HEK293 (cell line): ENCODE results near the gene TMEM150C.

ENCODE experiments used
- CTCF ChIA-PET: fragments of 350-600 bp; formaldehyde crosslinking; extraction: SDS; loops from one replicate; lab custom pipeline; 2021; ENCODE audit warnings: antibody characterized with exemption; lab: Yijun Ruan, JAX
- POLR2A ChIA-PET: fragments of 300-600 bp; formaldehyde crosslinking; extraction: SDS; loops from one replicate; lab custom pipeline; 2020; ENCODE audit warnings: antibody characterized with exemption, inconsistent platforms; lab: Yijun Ruan, JAX
- H3K27ac ChIP-seq: fragments of 200-500 bp; sonication (Bioruptor generic); 2 replicates; pipeline ENCODE4 v1.5.1; 2014; ENCODE audit warnings: low read depth, low read length, control low read depth, inconsistent platforms; ENCODE audit errors: extremely low read depth
- H3K36me3 ChIP-seq, 2 experiments: fragments of 200-500 bp in 1 of 2; sonication (Bioruptor generic) in 1 of 2; 1 replicate in 1 of 2; 2 replicates in 1 of 2; pipeline ENCODE4 v1.5.1; 2014 to 2017; ENCODE audit warnings: inconsistent platforms in 2 of 2, low read length in 2 of 2; ENCODE audit not compliant: control insufficient read depth in 2 of 2, insufficient read depth in 1 of 2
- H3K4me1 ChIP-seq: fragments of 200-500 bp; sonication (Bioruptor generic); 2 replicates; pipeline ENCODE4 v1.5.1; 2014; ENCODE audit warnings: mild to moderate bottlenecking, low read length, inconsistent platforms; ENCODE audit not compliant: control insufficient read depth, insufficient read depth
- H3K4me3 ChIP-seq: 2 replicates; pipeline ENCODE4 v1.5.1; 2011; ENCODE audit warnings: low read depth, mild to moderate bottlenecking, control low read depth, low read length, moderate library complexity
- H3K9me3 ChIP-seq: fragments of 200-500 bp; sonication (Bioruptor generic); 2 replicates; pipeline ENCODE4 v1.5.1; 2014; ENCODE audit warnings: low read depth, low read length, inconsistent platforms; ENCODE audit not compliant: control insufficient read depth, insufficient read depth
- ATF2 ChIP-seq: fragments of 450-650 bp; formaldehyde crosslinking; IDR thresholded peaks from 2 replicates; pipeline ENCODE4 v1.5.1; 2016; ENCODE audit warnings: missing biosample characterization, missing genetic modification characterization, low read depth
- FEZF1 ChIP-seq: fragments of 450-650 bp; formaldehyde crosslinking; IDR thresholded peaks from 2 replicates; pipeline ENCODE4 v1.5.1; 2016; ENCODE audit warnings: missing biosample characterization, missing genetic modification characterization
- GFI1B ChIP-seq: fragments of 450-650 bp; formaldehyde crosslinking; IDR thresholded peaks from 2 replicates; pipeline ENCODE4 v1.5.1; 2016; ENCODE audit warnings: missing biosample characterization, missing genetic modification characterization
- GLIS1 ChIP-seq: fragments of 450-650 bp; formaldehyde crosslinking; IDR thresholded peaks from 2 replicates; pipeline ENCODE4 v1.5.1; 2016; ENCODE audit warnings: missing biosample characterization, missing genetic modification characterization
- KLF16 ChIP-seq: fragments of 450-650 bp; formaldehyde crosslinking; IDR thresholded peaks from 2 replicates; pipeline ENCODE4 v1.5.1; 2017; ENCODE audit warnings: missing biosample characterization, missing genetic modification characterization
- KLF17 ChIP-seq: fragments of 450-650 bp; formaldehyde crosslinking; IDR thresholded peaks from 2 replicates; pipeline ENCODE4 v1.5.1; 2016; ENCODE audit warnings: missing biosample characterization, missing genetic modification characterization
- PRDM4 ChIP-seq: fragments of 450-650 bp; formaldehyde crosslinking; IDR thresholded peaks from 2 replicates; pipeline ENCODE4 v1.5.1; 2017; ENCODE audit warnings: missing biosample characterization, missing genetic modification characterization
- REST ChIP-seq: fragments of 450-650 bp; formaldehyde crosslinking; IDR thresholded peaks from 2 replicates; pipeline ENCODE4 v1.5.1; 2016; ENCODE audit warnings: missing biosample characterization, missing genetic modification characterization
- WT1 ChIP-seq: fragments of 450-650 bp; formaldehyde crosslinking; IDR thresholded peaks from 2 replicates; pipeline ENCODE4 v1.5.1; 2016; ENCODE audit warnings: missing biosample characterization, missing genetic modification characterization
- ZBTB17 ChIP-seq: fragments of 450-650 bp; formaldehyde crosslinking; IDR thresholded peaks from 2 replicates; pipeline ENCODE4 v1.5.1; 2016; ENCODE audit warnings: missing biosample characterization, missing genetic modification characterization
- ZFHX2 ChIP-seq: fragments of 450-650 bp; formaldehyde crosslinking; conservative IDR thresholded peaks from 2 replicates; pipeline ENCODE4 v1.5.1; 2016; ENCODE audit warnings: missing biosample characterization, missing genetic modification characterization
- ZFP41 ChIP-seq: fragments of 450-650 bp; formaldehyde crosslinking; IDR thresholded peaks from 2 replicates; pipeline ENCODE4 v1.5.1; 2016; ENCODE audit warnings: missing biosample characterization, missing genetic modification characterization, borderline replicate concordance
- ZNF394 ChIP-seq: fragments of 450-650 bp; formaldehyde crosslinking; IDR thresholded peaks from 2 replicates; pipeline ENCODE4 v1.5.1; 2016; ENCODE audit warnings: missing biosample characterization, missing genetic modification characterization, mild to moderate bottlenecking, moderate library complexity, borderline replicate concordance
- ZNF48 ChIP-seq: fragments of 450-650 bp; formaldehyde crosslinking; IDR thresholded peaks from 2 replicates; pipeline ENCODE4 v1.5.1; 2016; ENCODE audit warnings: missing biosample characterization, missing genetic modification characterization
- ZNF596 ChIP-seq: fragments of 450-650 bp; IDR thresholded peaks from 2 replicates; pipeline ENCODE4 v1.5.0; 2018; ENCODE audit warnings: missing biosample characterization, mild to moderate bottlenecking, missing genetic modification characterization, moderate library complexity
- ZNF629 ChIP-seq: fragments of 450-650 bp; formaldehyde crosslinking; IDR thresholded peaks from 2 replicates; pipeline ENCODE4 v1.5.1; 2017; ENCODE audit warnings: missing biosample characterization, missing genetic modification characterization
- ZNF639 ChIP-seq: fragments of 450-650 bp; formaldehyde crosslinking; IDR thresholded peaks from 2 replicates; pipeline ENCODE4 v1.5.1; 2016; ENCODE audit warnings: missing biosample characterization, missing genetic modification characterization
- ZNF654 ChIP-seq: fragments of 450-650 bp; formaldehyde crosslinking; IDR thresholded peaks from 2 replicates; pipeline ENCODE4 v1.5.1; 2016; ENCODE audit warnings: low read depth, missing biosample characterization, missing genetic modification characterization
- ZNF670 ChIP-seq: fragments of 450-650 bp; formaldehyde crosslinking; IDR thresholded peaks from 2 replicates; pipeline ENCODE4 v1.5.1; 2016; ENCODE audit warnings: missing biosample characterization, missing genetic modification characterization, low read depth
- ZNF777 ChIP-seq: fragments of 450-650 bp; formaldehyde crosslinking; IDR thresholded peaks from 2 replicates; pipeline ENCODE4 v1.5.1; 2017; ENCODE audit warnings: missing biosample characterization, missing genetic modification characterization, borderline replicate concordance
- ZNF843 ChIP-seq: fragments of 450-650 bp; formaldehyde crosslinking; IDR thresholded peaks from 2 replicates; pipeline ENCODE4 v1.5.1; 2016; ENCODE audit warnings: missing biosample characterization, missing genetic modification characterization

The TMEM150C gene

GRCh38 chr4:82519072-82519471, 42.7 kb downstream of the TMEM150C start:
- no peak overlapping the region for H3K27ac ChIP-seq
- no peaks in the 10 kb centered on the region for H3K9me3 ChIP-seq
- no peak overlapping the region for H3K4me3 ChIP-seq
- ChIA-PET CTCF (no interaction called here), POLR2A (no interaction called here)
- 0 out of 2 replicates have a peak, but pooled peaks cover 3% of the 10 kb centered on the region for H3K4me1 ChIP-seq
- no peak for TF ChIP-seq ZNF48 (tag by site-specific recombination)
- TF ChIP-seq KLF17 (tag by site-specific recombination), result no peak
- TF ChIP-seq ZNF394, result no peak
- no peak for TF ChIP-seq ZNF639 (tag by site-specific recombination)
- TF ChIP-seq GLIS1 (tag by site-specific recombination), result peak; percentile 79
- no peaks in the 10 kb centered on the region for H3K36me3 ChIP-seq

GRCh38 chr4:82517043-82517442, 44.7 kb downstream of the TMEM150C start:
- TF ChIP-seq ZFHX2 (tag by site-specific recombination), result no peak
- TF ChIP-seq ZNF629 (tag by site-specific recombination), result peak; percentile 41; the same call in 1 of the 2 replicates
- no peak for TF ChIP-seq KLF16
- TF ChIP-seq ZFP41 (tag by site-specific recombination), result no peak
- TF ChIP-seq ATF2 (tag by site-specific recombination), result peak; percentile 57
- no peak for TF ChIP-seq REST (tag by site-specific recombination)
- no peaks in the 10 kb centered on the region for H3K36me3 ChIP-seq
- no peak overlapping the region for H3K4me3 ChIP-seq
- ChIA-PET POLR2A (no interaction called here), CTCF (no interaction called here)
- no peak overlapping the region for H3K27ac ChIP-seq
- H3K4me1 ChIP-seq, result 0 out of 2 replicates have a peak, but pooled peaks cover 3% of the 10 kb centered on the region
- H3K9me3 ChIP-seq, result no peaks in the 10 kb centered on the region

GRCh38 chr4:82515705-82516104, 46.1 kb downstream of the TMEM150C start:
- CTCF ChIA-PET, result no interaction called here
- TF ChIP-seq ZNF777 (tag by site-specific recombination), result no peak
- TF ChIP-seq ZNF596, result no peak
- peak; percentile 97 for TF ChIP-seq GFI1B (tag by site-specific recombination)
- TF ChIP-seq ZNF843, result 0 out of 2 replicates have a peak, but pooled peaks have one; percentile 15
- TF ChIP-seq ZBTB17, result peak; percentile 97
- TF ChIP-seq PRDM4, result no peak
- TF ChIP-seq WT1 (tag by site-specific recombination), result no peak
- peak; percentile 44; the same call in 1 of the 2 replicates for TF ChIP-seq FEZF1 (tag by site-specific recombination)
- TF ChIP-seq ZNF670 (tag by site-specific recombination), result no peak
- TF ChIP-seq ZNF654 (tag by site-specific recombination), result no peak
- TF ChIP-seq KLF16, result no peak

More at GRCh38 chr4:82515705-82516104, 46.1 kb downstream of the TMEM150C start:
- Histone ChIP-seq H3K4me3 (no peak overlapping the region), H3K9me3 (no peaks in the 10 kb centered on the region), H3K36me3 (no peaks in the 10 kb centered on the region), H3K27ac (no peak overlapping the region), H3K4me1 (0 out of 2 replicates have a peak, but pooled peaks cover 3% of the 10 kb centered on the region)
- POLR2A ChIA-PET, result interaction anchor here (0.7 kb wide), 1 partner anchor 47 kb away, joined by 3 read pairs; no protein-coding TSS in a partner anchor
